Upper lobe of right lung (tissue), 1 donor: ENCODE measurements around the gene ARHGAP33. TPM values are rescaled to one million over a fixed set of nuclear protein-coding genes. Genes with fewer than 3 reads are reported as not detected.

Experiments used
- ATAC-seq: fragments of 200-7000 bp; cut with Tn5 transposase; one replicate; pipeline ENCODE4 v1.9.1; 2020; ENCODE audit warnings: mild to moderate bottlenecking, moderate library complexity
- DNase-seq: peaks from one replicate; pipeline ENCODE4 v3.0.0-alpha.2; 2020
- H3K27ac ChIP-seq: fragments of 200-600 bp; one replicate; pipeline ENCODE4 v1.8.0; 2022
- H3K27me3 ChIP-seq: fragments of 200-600 bp; one replicate; pipeline ENCODE4 v1.8.0; 2022; ENCODE audit warnings: mild to moderate bottlenecking
- H3K36me3 ChIP-seq: fragments of 200-600 bp; one replicate; pipeline ENCODE4 v1.8.0; 2022
- H3K4me1 ChIP-seq: fragments of 200-600 bp; one replicate; pipeline ENCODE4 v1.8.0; 2022
- H3K4me3 ChIP-seq: fragments of 200-600 bp; one replicate; pipeline ENCODE4 v1.8.0; 2022; ENCODE audit warnings: mild to moderate bottlenecking
- H3K9me3 ChIP-seq: fragments of 200-600 bp; one replicate; pipeline ENCODE4 v1.8.0; 2022
- CTCF ChIP-seq: fragments of 200-600 bp; IDR thresholded peaks from one replicate; pipeline ENCODE4 v1.8.0; 2022; ENCODE audit warnings: antibody characterized with exemption
- intact Hi-C: fragments of 100-400 bp; cut with DNase I; formaldehyde crosslinking; loops from one replicate; pipeline ENCODE4 v1.11.0; 2022
- total RNA-seq: library from RNA; stranded (reverse); fragmentation: NEBNext Ultra II Directional; extraction: Animal tissue kit (Norgen Biotek cat#: 25700); gene quantifications from one replicate; pipeline ENCODE4 v1.2.1, GENCODE V29; 2021
- donor health status: DM: no; HTN: yes; CAD: no; lungs with severe emphysema.

The ARHGAP33 gene
- total RNA-seq, 1 donor from 2014 or later, result 6.8 TPM

- Histone ChIP-seq H3K36me3 (peaks cover 38% of the 10 kb centered on the region), H3K4me3 (peak overlapping the region; percentile 65)
Measured at GRCh38 chr19:35739275-35740107, 35.9 kb upstream of the ARHGAP33 start.

GRCh38 chr19:35740108-35740422, 35.3 kb upstream of the ARHGAP33 start:
- intact Hi-C loops, result no loop called here
- Histone ChIP-seq H3K9me3 (no peaks in the 10 kb centered on the region), H3K4me1 (peaks cover 24% of the 10 kb centered on the region), H3K4me3 (peak overlapping the region; percentile 65), H3K36me3 (peaks cover 34% of the 10 kb centered on the region), H3K27ac (peak overlapping the region; percentile 88), H3K27me3 (no peaks in the 10 kb centered on the region)
- ATAC-seq, result no peak
- no peak for DNase-seq
- no peak for TF ChIP-seq CTCF

More at GRCh38 chr19:35739275-35740107, 35.9 kb upstream of the ARHGAP33 start:
- ATAC-seq, result no peak
- Histone ChIP-seq H3K27ac (peak overlapping the region; percentile 88), H3K4me1 (peaks cover 23% of the 10 kb centered on the region), H3K27me3 (no peaks in the 10 kb centered on the region), H3K9me3 (no peaks in the 10 kb centered on the region)
- intact Hi-C loops, result no loop called here
- no peak for DNase-seq
- no peak for TF ChIP-seq CTCF

GRCh38 chr19:35740423-35741202, 34.8 kb upstream of the ARHGAP33 start:
- TF ChIP-seq CTCF, result peak; percentile 24
- intact Hi-C loops, result no loop called here
- Histone ChIP-seq H3K4me3 (peak overlapping the region; percentile 65), H3K4me1 (peaks cover 24% of the 10 kb centered on the region), H3K9me3 (no peaks in the 10 kb centered on the region), H3K27ac (peak overlapping the region; percentile 88), H3K27me3 (no peaks in the 10 kb centered on the region), H3K36me3 (peaks cover 34% of the 10 kb centered on the region)
- peak; percentile 99 for DNase-seq
- ATAC-seq, result peak; percentile 88

GRCh38 chr19:35741203-35741515, 34.2 kb upstream of the ARHGAP33 start:
- peaks cover 32% of the 10 kb centered on the region for H3K36me3 ChIP-seq
- peaks cover 28% of the 10 kb centered on the region for H3K4me1 ChIP-seq
- no peak for ATAC-seq
- DNase-seq, result no peak
- intact Hi-C loops, result no loop called here
- peak overlapping the region; percentile 65 for H3K4me3 ChIP-seq
- peak overlapping the region; percentile 83 for H3K27ac ChIP-seq
- no peaks in the 10 kb centered on the region for H3K27me3 ChIP-seq
- H3K9me3 ChIP-seq, result no peaks in the 10 kb centered on the region
- TF ChIP-seq CTCF, result no peak

- no peak for TF ChIP-seq CTCF
- Histone ChIP-seq H3K4me1 (peaks cover 33% of the 10 kb centered on the region), H3K4me3 (peak within 1 kb of the TSS; percentile 65), H3K27me3 (no peaks in the 10 kb centered on the region), H3K9me3 (no peaks in the 10 kb centered on the region), H3K36me3 (peaks cover 22% of the 10 kb centered on the region), H3K27ac (peak within 1 kb of the TSS; percentile 83)
- ATAC-seq, result no peak
- intact Hi-C loops, result no loop called here
- no peak for DNase-seq
Measured at GRCh38 chr19:35742121-35742724, 33.1 kb upstream of the ARHGAP33 start, which contains the start of gene IGFLR1. TSS of gene IGFLR1 (minus strand) at chr19:35742452. CDS start at chr19:35741180, 1,272 bp downstream.
